Trophoblast cell (in vitro differentiated cells and primary cell): Measurements from ENCODE around the gene ANKRD16.

Source experiments
- DNase-seq, 2 donors: peaks; one replicate each; pipeline ENCODE4 v3.0.0-alpha.2; 2016
- H2AFZ ChIP-seq: 2 replicates; pipeline ENCODE4 v1.6.1; 2013; ENCODE audit warnings: low read length, moderate library complexity, mild to moderate bottlenecking; ENCODE audit not compliant: insufficient read depth, poor library complexity
- H2AK5ac ChIP-seq: 2 replicates; pipeline ENCODE4 v1.6.1; 2013; ENCODE audit warnings: mild to moderate bottlenecking, low read length
- H2BK120ac ChIP-seq: 2 replicates; pipeline ENCODE4 v1.6.1; 2013; ENCODE audit warnings: low read length, mild to moderate bottlenecking, moderate library complexity; ENCODE audit not compliant: insufficient read depth, poor library complexity
- H2BK12ac ChIP-seq: 2 replicates; pipeline ENCODE4 v1.6.1; 2013; ENCODE audit warnings: mild to moderate bottlenecking, low read length, moderate library complexity
- H2BK5ac ChIP-seq: 2 replicates; pipeline ENCODE4 v1.6.1; 2013; ENCODE audit warnings: low read length, low read depth, moderate library complexity, mild to moderate bottlenecking; ENCODE audit not compliant: poor library complexity
- H3K14ac ChIP-seq: 2 replicates; pipeline ENCODE4 v1.6.1; 2013; ENCODE audit warnings: mild to moderate bottlenecking, low read length
- H3K18ac ChIP-seq: 2 replicates; pipeline ENCODE4 v1.6.1; 2013; ENCODE audit warnings: mild to moderate bottlenecking, low read length
- H3K23ac ChIP-seq: 2 replicates; pipeline ENCODE4 v1.6.1; 2013; ENCODE audit warnings: low read length
- H3K27ac ChIP-seq: 2 replicates; pipeline ENCODE4 v1.5.1; 2013; ENCODE audit warnings: low read depth, mild to moderate bottlenecking, inconsistent platforms, low read length, moderate library complexity
- H3K27me3 ChIP-seq: 2 replicates; pipeline ENCODE4 v1.6.1; 2013; ENCODE audit warnings: inconsistent platforms, mild to moderate bottlenecking, low read length, moderate library complexity; ENCODE audit not compliant: insufficient read depth
- H3K36me3 ChIP-seq, 2 experiments: 1 replicate in 1 of 2; 2 replicates in 1 of 2; pipeline ENCODE4 v1.6.1; 2013; ENCODE audit warnings: low read length in 2 of 2, mild to moderate bottlenecking in 2 of 2, moderate library complexity in 1 of 2; ENCODE audit not compliant: insufficient read depth in 2 of 2, control insufficient read depth in 1 of 2
- H3K4ac ChIP-seq: 2 replicates; pipeline ENCODE4 v1.6.1; 2013; ENCODE audit warnings: low read depth, mild to moderate bottlenecking, low read length, moderate library complexity
- H3K4me1 ChIP-seq, 2 experiments: 1 replicate in 1 of 2; 2 replicates in 1 of 2; pipeline ENCODE4 v1.6.1; 2013; ENCODE audit warnings: low read length in 2 of 2, mild to moderate bottlenecking in 2 of 2, moderate library complexity in 1 of 2; ENCODE audit not compliant: insufficient read depth in 2 of 2, control insufficient read depth in 1 of 2
- H3K4me2 ChIP-seq: 2 replicates; pipeline ENCODE4 v1.6.1; 2013; ENCODE audit warnings: inconsistent platforms, mild to moderate bottlenecking, low read length, moderate library complexity
- H3K4me3 ChIP-seq: 2 replicates; pipeline ENCODE4 v1.5.1; 2013; ENCODE audit warnings: mild to moderate bottlenecking, low read depth, low read length, inconsistent platforms
- H3K79me1 ChIP-seq: one replicate; pipeline ENCODE4 v1.6.1; 2013; ENCODE audit warnings: low read length
- H3K79me2 ChIP-seq: 2 replicates; pipeline ENCODE4 v1.6.1; 2013; ENCODE audit warnings: low read length, mild to moderate bottlenecking; ENCODE audit not compliant: control insufficient read depth, insufficient read depth, poor library complexity
- H3K9ac ChIP-seq: 2 replicates; pipeline ENCODE4 v1.6.1; 2013; ENCODE audit warnings: mild to moderate bottlenecking, low read length
- H3K9me3 ChIP-seq: 2 replicates; pipeline ENCODE4 v1.6.1; 2013; ENCODE audit warnings: low read depth, mild to moderate bottlenecking, control low read depth, inconsistent platforms, low read length; ENCODE audit not compliant: insufficient read depth
- H4K12ac ChIP-seq: 2 replicates; pipeline ENCODE4 v1.6.1; 2013; ENCODE audit warnings: low read depth, mild to moderate bottlenecking, low read length, moderate library complexity
- H4K8ac ChIP-seq: 2 replicates; pipeline ENCODE4 v1.6.1; 2013; ENCODE audit warnings: low read depth, mild to moderate bottlenecking, low read length, moderate library complexity
- H4K91ac ChIP-seq: one replicate; pipeline ENCODE4 v1.6.1; 2013; ENCODE audit warnings: low read depth, mild to moderate bottlenecking, low read length, moderate library complexity
- whole genome bisulfite sequencing: extraction: QIAGEN DNeasy Blood & Tissue Kit; methylation state at CpG from one replicate; pipeline ENCODE4 v1.1.7; 2013; ENCODE audit warnings: missing lambda C conversion rate; ENCODE audit not compliant: insufficient read length, insufficient coverage; ENCODE audit errors: extremely low coverage; 5-methylcytosine and 5-hydroxymethylcytosine counted together

The ANKRD16 gene

DNA sequence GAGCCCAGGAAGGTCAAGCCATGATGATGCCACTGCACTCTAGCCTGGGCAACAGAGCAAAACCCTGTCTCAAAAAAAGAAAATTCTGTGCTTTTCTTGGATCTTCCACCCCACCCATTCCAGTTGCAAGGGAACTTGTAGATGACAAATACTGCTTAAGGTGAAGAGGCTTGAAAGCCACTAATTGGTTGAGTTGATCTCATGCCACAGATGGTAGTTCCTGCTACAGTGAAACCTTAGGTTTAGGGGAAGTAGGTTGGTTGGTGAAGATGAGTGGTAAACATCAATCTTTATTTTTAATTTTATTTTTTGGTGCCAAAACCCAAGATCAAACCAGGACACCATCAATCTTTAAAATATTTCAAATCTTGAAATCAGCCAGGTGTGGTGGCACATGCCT, 73.5 kb downstream of the ANKRD16 start:
- Histone ChIP-seq H3K79me2 (peaks cover 15% of the 10 kb centered on the region), H3K4ac (no peak overlapping the region), H3K14ac (no peak overlapping the region), H4K12ac (no peak overlapping the region), H2BK120ac (no peak overlapping the region), H3K4me2 (no peak overlapping the region), H3K9me3 (no peaks in the 10 kb centered on the region), H2AK5ac (no peak overlapping the region), H2BK5ac (no peak overlapping the region), H3K4me3 (no peak overlapping the region), H4K8ac (no peak overlapping the region), H3K9ac (no peak overlapping the region), H3K18ac (no peak overlapping the region), H3K4me1 (peaks cover 0 to 6% of the 10 kb centered on the region in 2 experiments), H3K23ac (no peak overlapping the region), H3K79me1 (peaks cover 12% of the 10 kb centered on the region), H3K36me3 (no peaks in the 10 kb centered on the region), H3K27ac (no peak overlapping the region), H3K27me3 (no peaks in the 10 kb centered on the region), H2BK12ac (no peak overlapping the region), H2AFZ (no peak overlapping the region), H4K91ac (no peak overlapping the region)
- no peak for DNase-seq

DNA sequence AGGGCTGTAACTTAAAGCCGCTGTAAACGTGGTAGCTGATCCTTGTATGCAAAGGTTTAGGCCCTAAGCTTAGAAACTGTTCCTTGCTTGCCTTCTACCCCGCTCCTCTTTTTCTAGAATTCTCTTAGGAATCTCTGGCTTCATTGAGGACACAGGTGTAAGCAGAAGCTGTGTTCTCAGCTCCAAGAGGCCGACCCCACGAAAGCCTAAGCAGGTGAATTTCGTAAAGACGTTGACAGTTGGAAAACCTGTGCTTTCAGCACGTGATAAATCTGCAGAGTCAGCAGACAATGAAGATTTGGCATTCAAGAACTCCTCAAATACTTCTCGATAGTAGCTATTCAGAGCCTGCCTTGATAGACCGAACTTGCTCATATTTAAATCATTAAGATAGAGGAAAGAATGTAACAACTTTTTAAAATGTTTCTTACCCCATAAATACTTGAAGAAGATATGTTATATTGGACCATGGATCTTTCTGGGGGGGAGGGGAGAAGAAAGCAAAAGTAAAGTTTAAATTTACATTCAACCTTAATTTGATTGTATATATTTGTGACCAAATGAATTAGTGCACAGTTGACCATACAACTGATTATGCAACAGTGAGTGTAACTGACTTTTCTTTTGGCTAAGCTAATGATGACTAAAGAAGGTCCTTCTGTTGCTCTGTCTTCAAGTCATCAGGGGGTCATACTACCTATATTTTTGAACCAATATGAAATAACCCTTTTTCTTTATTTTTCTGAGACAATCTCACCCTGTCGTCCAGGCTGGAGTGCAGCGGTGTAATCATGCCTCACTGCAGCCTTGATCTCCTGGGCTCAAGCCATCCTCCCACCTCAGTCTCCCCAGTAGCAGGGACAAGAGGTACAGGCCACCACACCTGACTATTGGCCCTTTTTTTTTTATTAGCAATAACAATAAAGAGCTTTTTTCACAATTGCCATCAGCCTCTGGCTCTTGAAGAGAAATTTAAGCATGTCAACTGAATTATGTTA, 75.3 kb downstream of the ANKRD16 start:
- peaks cover 0 to 6% of the 10 kb centered on the region in 2 experiments for H3K4me1 ChIP-seq
- peak overlapping the region; percentile 73 for H4K12ac ChIP-seq
- H4K91ac ChIP-seq, result peak overlapping the region; percentile 97
- H3K27ac ChIP-seq, result peak overlapping the region; percentile 94
- peak overlapping the region; percentile 95 for H4K8ac ChIP-seq
- no peaks in the 10 kb centered on the region for H3K27me3 ChIP-seq
- DNase-seq, result no peak
- no peak overlapping the region for H3K23ac ChIP-seq
- no peaks in the 10 kb centered on the region for H3K9me3 ChIP-seq
- H3K79me1 ChIP-seq, result peaks cover 12% of the 10 kb centered on the region
- peak overlapping the region; percentile 35 for H2AK5ac ChIP-seq
- H3K4me2 ChIP-seq, result peak overlapping the region; percentile 72
- H3K9ac ChIP-seq, result peak overlapping the region; percentile 98
- peak overlapping the region; percentile 87 for H3K14ac ChIP-seq
- peaks cover 16% of the 10 kb centered on the region for H3K79me2 ChIP-seq
- peak overlapping the region; percentile 91 for H2BK120ac ChIP-seq
- peak overlapping the region; percentile 93 for H3K4me3 ChIP-seq
- peak overlapping the region; percentile 93 for H3K4ac ChIP-seq
- H2BK12ac ChIP-seq, result no peak overlapping the region
- peak overlapping the region; percentile 50 for H2AFZ ChIP-seq
- H3K36me3 ChIP-seq, result no peaks in the 10 kb centered on the region
- no CpG with 5 or more reads among the region's 12 CpGs for WGBS
- H2BK5ac ChIP-seq, result peak overlapping the region; percentile 93
- peak overlapping the region; percentile 87 for H3K18ac ChIP-seq

DNA sequence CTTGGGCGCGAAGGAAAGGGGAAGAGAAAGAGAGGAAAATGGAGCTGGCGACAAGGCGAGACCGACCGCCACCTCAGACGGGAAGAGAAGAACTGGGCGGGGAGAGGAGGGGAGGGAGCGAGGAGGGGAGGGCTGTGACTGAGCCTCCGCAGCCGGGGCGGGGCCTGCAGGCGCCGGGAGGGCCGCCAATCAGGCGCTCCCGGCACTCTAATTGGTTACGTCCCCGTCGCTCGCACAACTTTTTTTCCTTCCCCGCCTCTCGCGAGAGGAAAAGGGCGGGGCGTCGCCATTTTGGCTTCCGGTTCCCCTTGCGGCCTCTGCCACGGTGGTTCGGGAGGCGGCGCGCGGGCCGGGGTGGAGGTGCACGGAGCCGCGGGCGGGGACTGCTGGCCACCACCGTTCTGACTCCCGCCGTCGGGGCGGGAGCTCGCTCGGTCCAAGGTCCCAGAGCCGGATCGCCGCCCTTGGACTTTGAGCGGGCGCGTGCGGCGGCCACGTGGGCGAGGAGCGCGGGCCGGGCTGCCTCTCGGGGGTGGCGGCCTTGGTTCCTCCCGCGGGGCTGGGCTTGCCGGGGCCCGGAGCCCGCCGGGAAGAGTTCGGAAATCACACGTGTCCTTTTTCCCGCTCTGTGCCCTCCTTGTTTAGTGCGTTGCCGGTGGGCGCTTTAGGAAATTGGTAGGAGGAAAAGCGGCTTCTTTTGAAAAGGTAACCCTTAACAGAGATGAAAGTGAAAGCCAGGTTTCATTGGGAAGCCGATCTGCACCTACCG, 76.2 kb downstream of the ANKRD16 start, which contains the start of gene GDI2:
Gene GDI2 (minus strand): TSS at position 94 of the 769 bp plus-strand sequence. CDS start 176 bp downstream, outside the sequence.
- Histone ChIP-seq H3K79me2 (peaks cover 16% of the 10 kb centered on the region), H3K14ac (peak within 1 kb of the TSS; percentile 97), H3K79me1 (peaks cover 12% of the 10 kb centered on the region), H2BK5ac (peak within 1 kb of the TSS; percentile 93), H3K27ac (peak within 1 kb of the TSS; percentile 94), H3K27me3 (no peaks in the 10 kb centered on the region), H3K18ac (peak within 1 kb of the TSS; percentile 98), H2BK120ac (peak within 1 kb of the TSS; percentile 91), H4K91ac (peak within 1 kb of the TSS; percentile 97), H4K8ac (peak within 1 kb of the TSS; percentile 95), H3K36me3 (peaks cover 0 to 2% of the 10 kb centered on the region in 2 experiments), H2AFZ (peak within 1 kb of the TSS; percentile 81), H4K12ac (peak within 1 kb of the TSS; percentile 94), H3K4me1 (peaks cover 0 to 6% of the 10 kb centered on the region in 2 experiments), H3K4me3 (peak within 1 kb of the TSS; percentile 96), H3K9me3 (no peaks in the 10 kb centered on the region), H2AK5ac (peak within 1 kb of the TSS; percentile 91), H3K9ac (peak within 1 kb of the TSS; percentile 98), H3K4ac (peak within 1 kb of the TSS; percentile 93), H3K23ac (no peak within 1 kb of the TSS), H3K4me2 (peak within 1 kb of the TSS; percentile 72), H2BK12ac (no peak within 1 kb of the TSS)
- WGBS, result no CpG with 5 or more reads among the region's 77 CpGs
- peak; percentile 99 to 100 for DNase-seq

DNA sequence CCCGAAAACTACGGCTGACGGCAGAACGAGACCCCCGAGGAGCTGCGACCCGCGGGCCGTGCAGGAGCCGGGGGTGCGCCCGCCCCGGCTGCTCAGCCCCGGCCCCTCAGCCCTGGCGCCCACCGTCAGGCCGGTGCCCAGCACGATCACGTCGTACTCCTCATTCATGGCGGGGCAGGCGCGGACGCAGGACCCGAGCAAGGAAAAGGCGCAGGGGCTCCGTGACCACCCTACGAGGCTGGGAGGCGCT, 76.7 kb downstream of the ANKRD16 start:
- Histone ChIP-seq H3K27ac (peak overlapping the region; percentile 91), H3K4ac (peak overlapping the region; percentile 91), H3K23ac (no peak overlapping the region), H3K27me3 (no peaks in the 10 kb centered on the region), H2BK12ac (no peak overlapping the region), H3K4me2 (peak overlapping the region; percentile 65), H3K14ac (peak overlapping the region; percentile 97), H2BK120ac (peak overlapping the region; percentile 79), H4K12ac (peak overlapping the region; percentile 94), H2AFZ (peak overlapping the region; percentile 81), H3K9me3 (no peaks in the 10 kb centered on the region), H3K79me2 (peaks cover 19% of the 10 kb centered on the region), H3K18ac (peak overlapping the region; percentile 98), H4K8ac (peak overlapping the region; percentile 94), H4K91ac (peak overlapping the region; percentile 96), H2AK5ac (peak overlapping the region; percentile 91), H3K9ac (peak overlapping the region; percentile 90), H3K4me3 (peak overlapping the region; percentile 96), H3K79me1 (peaks cover 12% of the 10 kb centered on the region), H3K36me3 (peaks cover 4 to 5% of the 10 kb centered on the region in 2 experiments), H3K4me1 (peaks cover 0 to 7% of the 10 kb centered on the region in 2 experiments), H2BK5ac (peak overlapping the region; percentile 91)
- no peak for DNase-seq
- no CpG with 5 or more reads among the region's 29 CpGs for WGBS
